ENCODE data around the gene BBS12. TPM values are rescaled to one million over a fixed set of nuclear protein-coding genes. Genes with fewer than 3 reads are reported as not detected.

Gene BBS12
- total and polyA plus RNA-seq, 9 of the 15 experiments (the other 6 are each of a cell fraction or from before 2014, with no cell fraction given): 2.7 to 6.5 (median 3.3) TPM

DNA sequence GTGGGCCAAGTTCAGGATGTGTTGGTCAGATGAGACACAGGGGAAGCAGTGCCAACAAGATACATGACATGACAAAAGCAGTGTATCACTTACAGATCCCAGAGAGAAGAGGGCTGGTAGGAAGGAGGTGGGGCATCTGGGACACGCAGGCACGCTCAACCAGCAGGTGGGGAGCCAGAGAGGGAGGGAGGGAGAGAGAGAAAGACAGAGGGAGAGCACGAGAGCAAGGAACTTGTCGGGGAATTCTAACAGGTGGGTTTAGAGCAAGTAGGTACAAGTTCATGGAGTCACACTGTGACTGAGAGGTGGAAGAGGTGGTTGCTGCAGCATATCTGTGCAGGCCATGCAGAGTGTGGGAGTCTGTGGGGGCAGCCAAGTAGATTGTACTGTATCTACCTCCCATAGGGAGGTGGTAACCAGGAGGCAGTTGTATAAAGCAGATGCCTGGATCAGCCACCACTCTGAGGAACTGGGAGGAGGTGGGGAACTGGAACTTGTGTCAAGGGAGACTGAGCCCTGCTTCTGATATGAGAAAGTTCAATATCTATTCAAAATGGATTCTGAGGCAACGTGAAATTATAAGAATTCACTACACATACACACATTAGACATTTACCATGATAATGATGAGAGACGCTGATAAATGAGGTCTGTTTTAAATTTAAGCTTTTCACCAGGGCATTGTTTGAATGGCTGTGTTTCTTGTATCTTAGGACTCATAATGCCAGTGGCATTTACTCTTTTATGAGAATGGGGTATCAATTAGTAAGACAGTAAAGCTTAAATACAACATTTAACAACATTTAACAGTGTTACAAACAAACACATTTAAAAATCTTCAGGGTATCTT lies 43.7 kb downstream of the BBS12 start (continued):
- TF ChIP-seq, protein P1, sequence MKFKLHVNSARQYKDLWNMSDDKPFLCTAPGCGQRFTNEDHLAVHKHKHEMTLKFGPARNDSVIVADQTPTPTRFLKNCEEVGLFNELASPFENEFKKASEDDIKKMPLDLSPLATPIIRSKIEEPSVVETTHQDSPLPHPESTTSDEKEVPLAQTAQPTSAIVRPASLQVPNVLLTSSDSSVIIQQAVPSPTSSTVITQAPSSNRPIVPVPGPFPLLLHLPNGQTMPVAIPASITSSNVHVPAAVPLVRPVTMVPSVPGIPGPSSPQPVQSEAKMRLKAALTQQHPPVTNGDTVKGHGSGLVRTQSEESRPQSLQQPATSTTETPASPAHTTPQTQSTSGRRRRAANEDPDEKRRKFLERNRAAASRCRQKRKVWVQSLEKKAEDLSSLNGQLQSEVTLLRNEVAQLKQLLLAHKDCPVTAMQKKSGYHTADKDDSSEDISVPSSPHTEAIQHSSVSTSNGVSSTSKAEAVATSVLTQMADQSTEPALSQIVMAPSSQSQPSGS (CRISPR knock-in tag; IDR thresholded peaks at IDR 0.05): no peak
- peak; percentile 75; the same call in 1 of the 2 replicates for TF ChIP-seq EP300 (IDR thresholded peaks at IDR 0.05; ENCODE audit: low read length)
- TF ChIP-seq PRMT5 (CRISPR knock-in tag; IDR thresholded peaks at IDR 0.05): no peak
- TF ChIP-seq HNRNPH1 (optimal IDR thresholded peaks at IDR 0.05; ENCODE audit: low read depth, low read length): no peak
- TF ChIP-seq PTBP1 (IDR thresholded peaks at IDR 0.05; ENCODE audit: low read depth, low read length): no peak
- TF ChIP-seq, protein P2, sequence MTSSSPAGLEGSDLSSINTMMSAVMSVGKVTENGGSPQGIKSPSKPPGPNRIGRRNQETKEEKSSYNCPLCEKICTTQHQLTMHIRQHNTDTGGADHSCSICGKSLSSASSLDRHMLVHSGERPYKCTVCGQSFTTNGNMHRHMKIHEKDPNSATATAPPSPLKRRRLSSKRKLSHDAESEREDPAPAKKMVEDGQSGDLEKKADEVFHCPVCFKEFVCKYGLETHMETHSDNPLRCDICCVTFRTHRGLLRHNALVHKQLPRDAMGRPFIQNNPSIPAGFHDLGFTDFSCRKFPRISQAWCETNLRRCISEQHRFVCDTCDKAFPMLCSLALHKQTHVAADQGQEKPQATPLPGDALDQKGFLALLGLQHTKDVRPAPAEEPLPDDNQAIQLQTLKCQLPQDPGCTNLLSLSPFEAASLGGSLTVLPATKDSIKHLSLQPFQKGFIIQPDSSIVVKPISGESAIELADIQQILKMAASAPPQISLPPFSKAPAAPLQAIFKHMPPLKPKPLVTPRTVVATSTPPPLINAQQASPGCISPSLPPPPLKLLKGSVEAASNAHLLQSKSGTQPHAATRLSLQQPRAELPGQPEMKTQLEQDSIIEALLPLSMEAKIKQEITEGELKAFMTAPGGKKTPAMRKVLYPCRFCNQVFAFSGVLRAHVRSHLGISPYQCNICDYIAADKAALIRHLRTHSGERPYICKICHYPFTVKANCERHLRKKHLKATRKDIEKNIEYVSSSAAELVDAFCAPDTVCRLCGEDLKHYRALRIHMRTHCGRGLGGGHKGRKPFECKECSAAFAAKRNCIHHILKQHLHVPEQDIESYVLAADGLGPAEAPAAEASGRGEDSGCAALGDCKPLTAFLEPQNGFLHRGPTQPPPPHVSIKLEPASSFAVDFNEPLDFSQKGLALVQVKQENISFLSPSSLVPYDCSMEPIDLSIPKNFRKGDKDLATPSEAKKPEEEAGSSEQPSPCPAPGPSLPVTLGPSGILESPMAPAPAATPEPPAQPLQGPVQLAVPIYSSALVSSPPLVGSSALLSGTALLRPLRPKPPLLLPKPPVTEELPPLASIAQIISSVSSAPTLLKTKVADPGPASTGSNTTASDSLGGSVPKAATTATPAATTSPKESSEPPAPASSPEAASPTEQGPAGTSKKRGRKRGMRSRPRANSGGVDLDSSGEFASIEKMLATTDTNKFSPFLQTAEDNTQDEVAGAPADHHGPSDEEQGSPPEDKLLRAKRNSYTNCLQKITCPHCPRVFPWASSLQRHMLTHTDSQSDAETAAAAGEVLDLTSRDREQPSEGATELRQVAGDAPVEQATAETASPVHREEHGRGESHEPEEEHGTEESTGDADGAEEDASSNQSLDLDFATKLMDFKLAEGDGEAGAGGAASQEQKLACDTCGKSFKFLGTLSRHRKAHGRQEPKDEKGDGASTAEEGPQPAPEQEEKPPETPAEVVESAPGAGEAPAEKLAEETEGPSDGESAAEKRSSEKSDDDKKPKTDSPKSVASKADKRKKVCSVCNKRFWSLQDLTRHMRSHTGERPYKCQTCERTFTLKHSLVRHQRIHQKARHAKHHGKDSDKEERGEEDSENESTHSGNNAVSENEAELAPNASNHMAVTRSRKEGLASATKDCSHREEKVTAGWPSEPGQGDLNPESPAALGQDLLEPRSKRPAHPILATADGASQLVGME (CRISPR knock-in tag; IDR thresholded peaks at IDR 0.05): no peak
- no peak for TF ChIP-seq SMARCB1 (IDR thresholded peaks at IDR 0.05; ENCODE audit: insufficient read length, low read depth)
- no peak for TF ChIP-seq ZNF830 (CRISPR knock-in tag; IDR thresholded peaks at IDR 0.05)
- TF ChIP-seq CAMTA2 (CRISPR knock-in tag; conservative IDR thresholded peaks at IDR 0.05): no peak
- TF ChIP-seq SLC30A9 (CRISPR knock-in tag; IDR thresholded peaks at IDR 0.05): no peak
- TF ChIP-seq, protein P3, sequence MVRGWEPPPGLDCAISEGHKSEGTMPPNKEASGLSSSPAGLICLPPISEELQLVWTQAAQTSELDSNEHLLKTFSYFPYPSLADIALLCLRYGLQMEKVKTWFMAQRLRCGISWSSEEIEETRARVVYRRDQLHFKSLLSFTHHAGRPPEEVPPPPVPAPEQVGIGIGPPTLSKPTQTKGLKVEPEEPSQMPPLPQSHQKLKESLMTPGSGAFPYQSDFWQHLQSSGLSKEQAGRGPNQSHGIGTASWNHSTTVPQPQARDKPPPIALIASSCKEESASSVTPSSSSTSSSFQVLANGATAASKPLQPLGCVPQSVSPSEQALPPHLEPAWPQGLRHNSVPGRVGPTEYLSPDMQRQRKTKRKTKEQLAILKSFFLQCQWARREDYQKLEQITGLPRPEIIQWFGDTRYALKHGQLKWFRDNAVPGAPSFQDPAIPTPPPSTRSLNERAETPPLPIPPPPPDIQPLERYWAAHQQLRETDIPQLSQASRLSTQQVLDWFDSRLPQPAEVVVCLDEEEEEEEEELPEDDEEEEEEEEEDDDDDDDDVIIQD (CRISPR knock-in tag; IDR thresholded peaks at IDR 0.05): no peak
- TF ChIP-seq, protein P4, sequence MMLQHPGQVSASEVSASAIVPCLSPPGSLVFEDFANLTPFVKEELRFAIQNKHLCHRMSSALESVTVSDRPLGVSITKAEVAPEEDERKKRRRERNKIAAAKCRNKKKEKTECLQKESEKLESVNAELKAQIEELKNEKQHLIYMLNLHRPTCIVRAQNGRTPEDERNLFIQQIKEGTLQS (IDR thresholded peaks at IDR 0.05): no peak
- TF ChIP-seq, protein P4 (CRISPR knock-in tag; conservative IDR thresholded peaks at IDR 0.05): no peak
- no peak for TF ChIP-seq ZNF232 (CRISPR knock-in tag; IDR thresholded peaks at IDR 0.05)
- TF ChIP-seq ELF1 (tag; IDR thresholded peaks at IDR 0.05): no peak

All from K562 (cell line).